Right lobe of liver (tissue), 6 donors: ENCODE data around the gene BRSK2. TPM values are rescaled to one million over a fixed set of nuclear protein-coding genes. Genes with fewer than 3 reads are reported as not detected.
"Not testable (repeated sequence)": the region's sequence is repeated elsewhere in the genome, so short reads cannot be mapped to it uniquely, and the experiment has no call there.

ENCODE experiments used
- ATAC-seq, 4 donors: fragments of 200-7000 bp; cut with Tn5 transposase; one replicate each; pipeline ENCODE4 v1.9.1; 2020; ENCODE audit warnings: mild to moderate bottlenecking in 4 of 4, moderate library complexity in 4 of 4
- DNase-seq, 3 donors: peaks; one replicate each; pipeline ENCODE4 v3.0.0-alpha.2; 2020
- H3K27ac ChIP-seq, 3 donors: fragments of 200-600 bp; one replicate each; pipeline ENCODE4 v1.8.0; 2022
- H3K27me3 ChIP-seq, 2 donors: fragments of 200-600 bp; one replicate each; pipeline ENCODE4 v1.8.0; 2022
- H3K36me3 ChIP-seq, 4 donors: fragments of 200-600 bp; sonication (generic) in 1 of 4; one replicate each; pipeline versions ENCODE4 v1.5.1 to v1.8.0; 2017 to 2022; ENCODE audit warnings: control low read depth in 1 of 4
- H3K4me1 ChIP-seq, 4 donors: fragments of 200-600 bp; sonication (generic) in 1 of 4; one replicate each; pipeline versions ENCODE4 v1.5.1 to v1.8.0; 2017 to 2022; ENCODE audit warnings: control low read depth in 1 of 4
- H3K4me3 ChIP-seq, 3 donors: fragments of 200-600 bp; one replicate each; pipeline ENCODE4 v1.8.0; 2022
- H3K9me3 ChIP-seq, 4 donors: fragments of 200-600 bp; sonication (generic) in 1 of 4; one replicate each; pipeline versions ENCODE4 v1.5.1 to v1.8.0; 2017 to 2022; ENCODE audit warnings: control low read depth in 1 of 4
- CTCF ChIP-seq, 4 donors: fragments of 200-600 bp in 3 of 4; fragments of 450-650 bp in 1 of 4; IDR thresholded peaks; one replicate each; pipeline versions ENCODE4 v1.5.1 to v1.8.0; 2016 to 2022; ENCODE audit warnings: antibody characterized with exemption in 4 of 4, mild to moderate bottlenecking in 2 of 4
- POLR2A ChIP-seq: fragments of 450-650 bp; IDR thresholded peaks from one replicate; pipeline ENCODE4 v1.6.1; 2017; ENCODE audit warnings: antibody characterized with exemption, mild to moderate bottlenecking
- WGBS: methylation state at CpG from one replicate; pipeline ENCODE4 v1.1.6; 2018; ENCODE audit warnings: low coverage, low lambda C conversion rate; ENCODE audit not compliant: insufficient coverage; ENCODE audit errors: missing lambda C conversion rate; 5-methylcytosine and 5-hydroxymethylcytosine counted together
- intact Hi-C, 2 donors: fragments of 100-400 bp; cut with DNase I; formaldehyde crosslinking; loops; one replicate each; pipeline versions ENCODE4 v1.11.2 to v1.14.1; 2022
- total RNA-seq, 6 experiments: library from RNA; depleted of rRNA in 2 of 6; stranded (reverse); fragments of >200 nt in 2 of 6; fragmentation: NEBNext Ultra II Directional in 3 of 6; extraction: Animal tissue kit (Norgen Biotek cat#: 25700) in 3 of 6; gene quantifications; one replicate each; pipeline versions ENCODE4 v1.1.0 to v1.2.4, GENCODE V29; 2016 to 2023
- donor health status: DM: no; HTN: yes; CAD: no.
- donor health status: DM: no; HTN: no; CAD: no.
- donor health status: DM: no; HTN: no; CAD: no.
- donor health status: DM: no; HTN: yes; CAD: no.
- donor health status: DM: no; HTN: yes; CAD: no.

The BRSK2 gene
- total RNA-seq, 6 experiments from 2014 or later = 0.12 to 0.49 TPM; not detected in 4

- H3K4me1 ChIP-seq = no peaks in the 10 kb centered on the region
- TF ChIP-seq POLR2A (no peak), CTCF (IDR thresholded peaks at IDR 0.05) (no peak)
- no peaks in the 10 kb centered on the region for H3K36me3 ChIP-seq
- no peaks in the 10 kb centered on the region for H3K9me3 ChIP-seq
- DNase-seq (no peak), ATAC-seq (no peak)
- H3K4me3 ChIP-seq = no peak overlapping the region
- intact Hi-C loops = no loop called here
- no peaks in the 10 kb centered on the region for H3K27me3 ChIP-seq
- 66% methylated on average over 4 of the region's 31 CpGs for WGBS
- no peak overlapping the region for H3K27ac ChIP-seq
These were observed 17.1 kb downstream of the BRSK2 start for GRCh38 chr11:1406571-1407485.

- H3K4me1 ChIP-seq = no peaks in the 10 kb centered on the region
- TF ChIP-seq CTCF (IDR thresholded peaks at IDR 0.05) = no peak
- TF ChIP-seq POLR2A = no peak
- H3K27ac ChIP-seq = no peak overlapping the region
- no peaks in the 10 kb centered on the region for H3K9me3 ChIP-seq
- H3K4me3 ChIP-seq = no peak overlapping the region
- DNase-seq (no peak), ATAC-seq (no peak)
- WGBS = 71% methylated on average over 5 of the region's 8 CpGs
- no peaks in the 10 kb centered on the region for H3K27me3 ChIP-seq
- H3K36me3 ChIP-seq = no peaks in the 10 kb centered on the region
- intact Hi-C loops = no loop called here
These were observed 17.9 kb downstream of the BRSK2 start for GRCh38 chr11:1407668-1408067.

GRCh38 chr11:1408346-1408745, 18.6 kb downstream of the BRSK2 start:
- Histone ChIP-seq H3K9me3 (no peaks in the 10 kb centered on the region), H3K27me3 (no peaks in the 10 kb centered on the region), H3K36me3 (no peaks in the 10 kb centered on the region), H3K27ac (no peak overlapping the region), H3K4me3 (no peak overlapping the region), H3K4me1 (no peaks in the 10 kb centered on the region)
- TF ChIP-seq CTCF (IDR thresholded peaks at IDR 0.05) = no peak
- TF ChIP-seq POLR2A = no peak
- intact Hi-C loops = no loop called here
- DNase-seq (no peak), ATAC-seq (no peak)
- 66% methylated on average over 3 of the region's 9 CpGs for WGBS

GRCh38 chr11:1409108-1409851, 19.5 kb downstream of the BRSK2 start:
- H3K4me3 ChIP-seq = no peak overlapping the region
- H3K9me3 ChIP-seq = no peaks in the 10 kb centered on the region
- H3K36me3 ChIP-seq = no peaks in the 10 kb centered on the region
- no peak overlapping the region for H3K27ac ChIP-seq
- TF ChIP-seq CTCF (IDR thresholded peaks at IDR 0.05) (no peak), POLR2A (no peak)
- 73% methylated on average over 4 of the region's 29 CpGs for WGBS
- ATAC-seq (no peak), DNase-seq (no peak)
- no peaks in the 10 kb centered on the region for H3K27me3 ChIP-seq
- intact Hi-C loops = no loop called here
- no peaks in the 10 kb centered on the region for H3K4me1 ChIP-seq

GRCh38 chr11:1409852-1410125, 20.1 kb downstream of the BRSK2 start:
- H3K4me3 ChIP-seq, H3K36me3 ChIP-seq, H3K9me3 ChIP-seq, intact Hi-C loops, ATAC-seq, H3K27me3 ChIP-seq, H3K27ac ChIP-seq, H3K4me1 ChIP-seq, DNase-seq: not testable (repeated sequence)
- 88% methylated on average over 28 of the region's 29 CpGs for WGBS
